ENCODE data around the gene PTPN6.
"Not testable (repeated sequence)": the region's sequence is repeated elsewhere in the genome, so short reads cannot be mapped to it uniquely, and the experiment has no call there.

The PTPN6 gene

GRCh38 chr12:6950811-6951540 lies at the start of gene PTPN6:
TSS of gene PTPN6 (plus strand) at chr12:6951356. CDS start at chr12:6951513, 157 bp downstream.
- peak; percentile 79 to 88 for DNase-seq

- no peak for DNase-seq
These were observed 48.7 kb upstream of the PTPN6 start for GRCh38 chr12:6902448-6902847.

- DNase-seq: no peak
These were observed 47.4 kb upstream of the PTPN6 start for GRCh38 chr12:6903722-6904121.

GRCh38 chr12:6904280-6905276 lies 46.6 kb upstream of the PTPN6 start, which contains the start of gene LRRC23:
TSS of gene LRRC23 (plus strand) at chr12:6904822. CDS start at chr12:6905634, 812 bp downstream.
- DNase-seq: peak; percentile 93

GRCh38 chr12:6905414-6906040 lies 45.6 kb upstream of the PTPN6 start:
- no peak for DNase-seq

GRCh38 chr12:6908141-6908540 lies 43.0 kb upstream of the PTPN6 start:
- DNase-seq: not testable (repeated sequence)

GRCh38 chr12:6909421-6910145 lies 41.6 kb upstream of the PTPN6 start:
- DNase-seq: no peak

- DNase-seq: no peak
These were observed 38.8 kb upstream of the PTPN6 start for GRCh38 chr12:6912164-6912935.

GRCh38 chr12:6914246-6914946 lies 36.8 kb upstream of the PTPN6 start, which contains the start of gene ENO2:
TSS of gene ENO2 (plus strand) at chr12:6914580. CDS start at chr12:6915833, 1,253 bp downstream.
- DNase-seq: no peak

GRCh38 chr12:6914947-6915788 lies 36.0 kb upstream of the PTPN6 start:
- no peak for DNase-seq

GRCh38 chr12:6915789-6916285 lies 35.3 kb upstream of the PTPN6 start:
- DNase-seq: no peak

GRCh38 chr12:6916426-6917200 lies 34.5 kb upstream of the PTPN6 start:
- no peak for DNase-seq

GRCh38 chr12:6917491-6918231 lies 33.5 kb upstream of the PTPN6 start:
- DNase-seq: no peak

- DNase-seq: no peak
These were observed 31.6 kb upstream of the PTPN6 start for GRCh38 chr12:6919588-6919987.

GRCh38 chr12:6921539-6921938 lies 29.6 kb upstream of the PTPN6 start:
- DNase-seq: no peak

- no peak for DNase-seq
These were observed 28.9 kb upstream of the PTPN6 start for GRCh38 chr12:6921996-6922946.
